ENCODE results near the gene ZDHHC14.

GRCh38 chr6:157558049-157558448 is 177.1 kb downstream of the ZDHHC14 start:
- TF ChIP-seq, protein P1, sequence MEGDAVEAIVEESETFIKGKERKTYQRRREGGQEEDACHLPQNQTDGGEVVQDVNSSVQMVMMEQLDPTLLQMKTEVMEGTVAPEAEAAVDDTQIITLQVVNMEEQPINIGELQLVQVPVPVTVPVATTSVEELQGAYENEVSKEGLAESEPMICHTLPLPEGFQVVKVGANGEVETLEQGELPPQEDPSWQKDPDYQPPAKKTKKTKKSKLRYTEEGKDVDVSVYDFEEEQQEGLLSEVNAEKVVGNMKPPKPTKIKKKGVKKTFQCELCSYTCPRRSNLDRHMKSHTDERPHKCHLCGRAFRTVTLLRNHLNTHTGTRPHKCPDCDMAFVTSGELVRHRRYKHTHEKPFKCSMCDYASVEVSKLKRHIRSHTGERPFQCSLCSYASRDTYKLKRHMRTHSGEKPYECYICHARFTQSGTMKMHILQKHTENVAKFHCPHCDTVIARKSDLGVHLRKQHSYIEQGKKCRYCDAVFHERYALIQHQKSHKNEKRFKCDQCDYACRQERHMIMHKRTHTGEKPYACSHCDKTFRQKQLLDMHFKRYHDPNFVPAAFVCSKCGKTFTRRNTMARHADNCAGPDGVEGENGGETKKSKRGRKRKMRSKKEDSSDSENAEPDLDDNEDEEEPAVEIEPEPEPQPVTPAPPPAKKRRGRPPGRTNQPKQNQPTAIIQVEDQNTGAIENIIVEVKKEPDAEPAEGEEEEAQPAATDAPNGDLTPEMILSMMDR (IDR thresholded peaks at IDR 0.05), result no peak
- no peak for TF ChIP-seq POLR2A (IDR thresholded peaks at IDR 0.05)

Measured in body of pancreas (tissue), 4 donors.